ENCODE results near the gene SLC38A8.

The SLC38A8 gene

DNA sequence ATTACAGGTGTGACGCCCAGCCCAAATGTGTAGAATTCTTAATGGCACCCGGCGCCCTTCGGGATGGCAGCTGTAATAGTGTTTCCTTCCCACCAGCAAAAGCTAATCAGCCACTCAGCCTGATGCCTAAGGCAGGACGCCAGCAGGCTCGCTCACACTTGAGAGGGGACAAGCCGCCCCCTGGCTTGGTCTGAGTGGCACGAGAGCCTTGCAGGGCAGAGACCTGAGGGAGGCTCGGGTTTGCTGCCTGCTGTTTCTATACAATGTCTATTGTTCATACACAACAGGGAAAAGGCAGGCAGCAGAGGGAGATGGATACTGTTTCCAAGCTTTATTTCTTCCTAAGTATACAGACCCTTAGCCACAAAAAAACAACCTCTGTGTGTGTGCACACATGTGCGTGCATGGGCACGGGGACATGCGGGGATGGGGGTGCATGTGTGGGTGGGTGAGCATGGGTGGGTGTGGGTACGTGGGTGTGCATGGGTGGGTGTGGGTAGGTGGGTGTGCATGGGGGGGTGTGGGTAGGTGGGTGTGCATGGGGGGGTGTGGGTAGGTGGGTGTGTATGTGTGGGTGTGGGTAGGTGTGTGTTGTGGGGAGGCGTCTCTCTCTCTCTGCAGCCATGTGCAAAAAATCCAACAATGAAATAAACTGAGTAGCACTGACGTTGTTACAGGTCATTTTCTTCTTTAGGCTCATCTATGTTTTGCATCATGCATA, 10.0 kb downstream of the SLC38A8 start:
- DNase-seq (ENCODE audit: low read depth in 1 of 2, low spot score in 1 of 2) = no peak

DNA sequence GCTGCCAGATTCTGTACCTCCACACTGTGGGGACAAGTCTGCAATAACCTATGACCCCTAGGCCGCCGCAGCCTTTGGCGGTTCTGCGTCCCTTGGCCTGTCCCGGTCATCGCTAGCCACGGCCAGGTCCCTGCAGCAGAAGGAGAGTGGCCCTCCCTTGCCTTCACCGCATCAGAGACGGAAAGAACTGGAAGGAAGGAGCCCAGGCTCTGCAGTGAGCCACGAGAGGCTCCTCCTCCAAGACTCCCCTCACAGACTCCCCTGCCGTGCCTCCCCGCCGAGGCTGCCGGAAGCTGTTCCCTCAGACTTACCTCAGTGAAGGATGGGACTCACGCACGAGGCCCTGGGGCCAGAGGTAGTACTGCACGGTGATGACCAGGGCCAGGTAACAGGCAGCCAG, 11.0 kb downstream of the SLC38A8 start:
- DNase-seq (ENCODE audit: low read depth in 1 of 2, low spot score in 1 of 2) = no peak

DNA sequence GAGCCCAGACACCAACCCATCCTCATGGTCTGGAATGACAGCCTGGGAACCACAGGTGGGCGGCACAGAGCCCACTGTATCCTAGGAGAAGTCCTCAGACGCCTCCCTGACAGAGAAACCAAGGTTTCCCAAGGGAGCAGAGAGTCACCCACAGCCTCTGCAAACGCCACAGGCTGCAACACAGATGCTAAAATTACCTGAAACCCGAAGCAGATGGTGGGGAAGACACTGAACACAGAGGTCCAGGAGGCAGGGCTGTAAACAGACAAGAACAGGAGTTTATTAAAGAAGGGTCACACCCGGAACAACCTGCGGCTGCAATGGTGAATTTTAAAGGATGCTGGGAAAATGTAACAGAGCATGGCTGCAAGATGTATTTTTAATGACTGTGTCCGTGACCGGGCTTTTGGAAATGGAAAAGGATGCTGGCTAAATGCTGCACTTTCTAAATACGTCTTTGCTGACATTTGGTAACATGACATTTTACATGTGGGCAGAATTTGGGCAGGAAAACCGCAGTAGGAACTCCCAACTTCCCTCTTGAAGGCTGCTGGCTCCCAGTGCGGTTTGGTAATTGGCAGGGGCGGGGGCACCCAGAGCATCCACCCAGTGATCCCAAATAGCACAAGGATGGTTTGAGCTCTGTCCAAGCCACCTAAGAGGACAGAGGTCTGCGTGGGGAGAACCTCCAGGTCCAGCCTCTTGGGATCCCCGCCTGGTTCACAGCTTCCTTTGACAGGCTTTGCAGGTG, 13.1 kb downstream of the SLC38A8 start:
- no peak for DNase-seq (ENCODE audit: low read depth in 1 of 2, low spot score in 1 of 2)

DNA sequence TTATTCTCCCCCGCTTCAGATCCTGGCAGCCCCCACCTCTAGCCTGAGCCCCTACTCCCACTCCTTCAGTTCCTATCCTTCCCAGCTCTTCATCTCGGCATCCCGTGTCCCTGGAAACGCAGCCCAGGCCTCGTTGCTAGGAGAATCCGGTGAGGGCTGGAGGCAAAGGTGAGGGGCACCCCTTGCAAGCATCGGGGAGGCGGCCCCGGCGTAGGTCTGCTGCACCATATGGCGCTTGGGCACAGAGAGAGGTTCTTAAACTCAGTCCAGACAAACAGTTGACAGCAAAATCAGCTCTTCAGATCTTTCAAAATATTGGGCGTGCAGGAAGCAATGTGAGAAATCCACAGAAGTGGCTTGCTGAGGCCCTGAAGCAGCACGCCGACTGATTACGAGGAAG, 15.0 kb downstream of the SLC38A8 start:
- no peak for DNase-seq (ENCODE audit: low read depth in 1 of 2, low spot score in 1 of 2)

DNA sequence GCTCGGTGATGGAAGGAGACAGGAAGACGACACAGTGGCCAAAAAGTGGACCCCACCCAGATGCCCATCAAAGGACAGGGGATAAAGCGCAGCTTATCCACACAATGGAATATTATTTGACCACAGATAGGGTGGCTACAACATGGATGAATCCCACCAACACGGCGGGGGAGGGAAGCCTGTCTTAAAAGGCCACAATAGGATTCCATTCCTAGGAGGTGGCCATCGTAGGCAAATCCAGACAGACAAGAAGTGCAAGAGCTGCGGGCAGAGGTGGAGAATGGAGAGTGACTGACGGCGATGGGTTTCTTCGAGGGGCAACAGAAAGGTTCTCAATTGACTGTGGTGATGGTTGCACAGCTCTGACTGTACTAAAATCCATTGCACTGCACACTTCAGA, 16.0 kb downstream of the SLC38A8 start:
- DNase-seq (ENCODE audit: low read depth in 1 of 2, low spot score in 1 of 2) = no peak

DNA sequence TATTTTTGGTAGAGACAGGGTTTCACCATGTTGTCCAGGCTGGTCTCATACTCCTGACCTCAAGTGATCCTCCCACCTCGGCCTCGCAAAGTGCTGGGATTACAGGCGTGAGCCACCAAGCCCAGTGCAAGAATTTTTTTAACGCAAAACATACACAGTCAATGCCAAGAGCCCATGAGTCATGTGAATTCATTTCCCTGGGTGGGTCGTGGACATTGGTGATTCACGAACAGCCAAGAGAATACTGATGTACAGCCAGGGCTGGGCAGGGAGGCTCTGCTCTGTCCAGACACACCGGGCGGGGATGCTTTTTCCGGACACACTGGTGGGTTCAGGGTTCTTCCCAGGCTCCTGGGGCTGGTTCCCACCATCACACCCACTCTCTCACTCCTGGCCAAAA, 17.7 kb downstream of the SLC38A8 start:
- no peak for DNase-seq (ENCODE audit: low read depth in 1 of 2, low spot score in 1 of 2)

DNA sequence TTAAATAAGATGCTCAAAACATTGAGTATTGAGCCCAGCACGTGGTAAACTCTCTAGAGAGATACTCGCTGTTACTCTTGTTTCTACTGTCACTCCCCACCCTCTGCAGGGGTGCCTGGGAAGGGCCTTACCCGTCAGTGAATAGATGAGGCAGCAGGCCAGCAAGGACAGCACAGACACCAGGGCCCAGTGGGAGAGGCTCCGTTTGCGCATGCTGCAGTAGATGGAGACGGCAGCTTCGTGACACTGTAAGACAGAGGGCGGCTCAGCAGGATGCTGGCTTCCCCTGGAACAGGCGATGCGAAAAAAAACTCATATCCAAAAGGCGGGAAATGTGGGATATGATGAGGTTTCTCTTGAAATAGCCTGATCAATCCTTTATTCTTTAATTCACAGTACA, 20.0 kb downstream of the SLC38A8 start:
- DNase-seq (ENCODE audit: low read depth in 1 of 2, low spot score in 1 of 2) = no peak

DNA sequence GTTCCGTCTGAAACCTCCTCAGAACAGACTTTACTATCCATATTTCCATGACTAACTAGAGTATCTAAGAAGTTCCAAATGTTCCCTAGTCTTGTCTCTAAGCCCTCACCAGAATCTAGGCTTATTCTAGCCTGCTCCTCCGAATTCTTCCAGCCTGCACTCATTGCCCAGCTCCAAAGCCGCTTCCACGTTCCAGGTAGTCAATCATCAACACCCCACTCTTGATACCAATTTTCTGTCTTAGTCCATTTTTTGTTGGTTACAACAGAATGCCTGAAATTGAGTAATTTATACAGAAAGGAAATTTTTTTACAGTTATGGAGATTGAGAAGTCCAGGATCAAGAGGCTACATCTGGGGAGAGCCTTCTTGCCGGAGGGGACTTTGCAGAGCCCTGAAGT, 21.1 kb downstream of the SLC38A8 start:
- no peak for DNase-seq (ENCODE audit: low read depth in 1 of 2, low spot score in 1 of 2)

DNA sequence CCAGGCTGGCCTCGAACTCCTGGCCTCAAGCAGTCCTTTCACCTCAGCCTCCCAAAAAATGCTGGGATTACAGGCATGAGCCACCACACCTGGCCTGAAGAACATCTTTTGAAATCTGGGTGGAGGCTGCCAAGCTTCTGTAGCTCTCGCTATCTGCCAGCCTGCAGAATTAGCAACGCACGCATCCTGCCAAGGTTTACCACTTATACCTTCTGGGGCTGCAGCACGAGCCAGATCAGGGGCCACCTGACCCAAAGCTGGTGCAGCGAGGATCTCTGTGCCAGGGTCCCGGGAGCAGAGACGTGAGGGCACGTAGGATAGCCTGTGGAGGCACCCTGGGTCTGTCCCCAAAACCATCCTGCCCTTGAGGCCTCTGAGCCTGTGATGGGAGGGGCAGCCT, 22.2 kb downstream of the SLC38A8 start:
- no peak for DNase-seq (ENCODE audit: low read depth in 1 of 2, low spot score in 1 of 2)

DNA sequence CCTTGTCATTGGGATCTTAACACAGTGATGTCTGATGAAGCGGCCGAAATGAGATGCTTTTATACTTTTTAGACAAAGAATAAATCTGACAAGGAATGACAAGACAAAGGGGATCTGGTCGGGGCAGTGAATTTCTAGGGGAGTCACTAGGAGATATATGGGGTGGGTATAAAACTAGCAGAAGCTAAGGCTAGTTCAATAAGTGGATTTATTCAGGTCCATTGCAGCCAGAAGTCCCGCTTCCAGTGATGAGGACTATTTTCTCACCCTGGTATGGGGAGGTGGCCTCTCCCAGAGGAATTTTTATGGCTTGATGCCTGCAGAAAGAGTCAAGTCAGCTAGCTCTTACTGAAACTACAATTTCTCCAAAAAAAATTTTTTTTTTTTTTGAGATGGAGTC, 23.9 kb downstream of the SLC38A8 start:
- no peak for DNase-seq (ENCODE audit: low read depth in 1 of 2, low spot score in 1 of 2)

DNA sequence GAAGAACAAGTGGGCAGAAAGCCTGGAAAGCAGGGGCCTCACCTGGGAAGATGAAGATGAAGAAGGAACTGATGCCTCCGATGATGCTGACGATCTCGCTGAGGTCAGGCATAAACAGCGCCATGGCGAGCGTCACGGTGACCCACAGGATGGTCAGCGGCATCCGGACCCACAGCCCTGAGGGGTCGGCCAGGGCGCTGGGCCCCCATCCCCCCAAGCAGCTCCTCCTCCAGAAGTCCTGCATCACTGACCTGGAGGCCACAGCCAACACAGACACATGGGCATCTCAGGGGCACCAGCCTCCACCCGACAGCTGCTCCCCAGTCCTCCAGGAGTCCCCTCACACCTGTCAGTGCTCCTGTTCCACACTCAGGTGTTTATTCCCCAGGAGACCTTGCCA, 26.1 kb downstream of the SLC38A8 start:
- no peak for DNase-seq (ENCODE audit: low read depth in 1 of 2, low spot score in 1 of 2)

DNA sequence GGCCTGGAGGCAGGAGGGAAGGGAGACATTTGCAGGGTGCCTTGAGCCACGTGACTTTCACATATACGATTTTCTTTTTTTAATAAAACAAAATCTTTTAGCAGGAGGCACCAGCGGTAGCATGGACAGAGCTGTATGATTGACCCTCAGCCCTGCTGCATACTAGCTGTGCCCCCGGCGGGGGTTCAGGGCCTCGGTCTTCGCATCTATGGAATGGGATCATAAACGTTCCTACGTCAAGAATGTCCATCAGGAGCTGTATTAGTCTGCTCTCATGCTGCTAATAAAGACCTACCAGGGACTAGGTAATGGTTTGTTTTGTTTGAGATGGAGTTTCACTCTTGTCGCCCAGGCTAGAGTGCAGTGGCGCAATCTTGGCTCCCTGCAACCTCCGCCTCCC, 27.2 kb downstream of the SLC38A8 start:
- DNase-seq (ENCODE audit: low read depth in 1 of 2, low spot score in 1 of 2) = no peak

DNA sequence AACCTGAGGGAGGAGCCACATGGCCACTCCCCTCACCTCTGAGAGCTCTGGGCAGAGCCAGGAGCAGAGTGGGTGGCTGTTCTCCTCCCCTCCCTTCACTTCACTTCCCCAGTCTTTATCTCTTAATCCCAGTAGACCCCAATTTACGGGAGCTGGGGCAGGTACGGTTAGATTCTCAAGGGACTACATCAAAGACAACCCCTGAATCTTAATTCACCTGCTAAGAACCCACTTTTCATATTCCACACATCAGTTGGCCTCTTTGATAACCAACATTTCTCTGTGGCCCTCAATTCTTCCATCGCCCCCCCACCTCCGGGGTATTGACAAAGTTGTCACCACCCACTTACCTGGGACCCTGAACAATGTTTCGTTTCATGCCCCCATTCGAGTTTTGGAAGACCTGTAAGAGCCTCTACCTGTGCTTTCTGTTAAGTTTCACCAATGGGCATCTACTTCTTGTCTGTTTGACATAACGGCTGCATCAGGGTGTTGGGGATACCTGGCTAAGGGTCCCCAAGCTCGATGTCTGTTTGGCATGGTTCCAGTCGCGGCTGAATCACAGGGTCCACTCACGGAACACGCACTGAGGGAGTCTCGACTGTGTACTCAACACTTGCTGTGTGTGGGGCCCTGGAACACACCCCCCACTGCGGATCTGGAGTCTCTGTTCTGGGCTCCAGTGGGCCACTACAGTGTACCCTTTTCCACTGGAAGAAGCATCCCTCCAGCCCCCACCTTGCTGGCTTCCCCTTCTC, 27.8 kb downstream of the SLC38A8 start:
- no peak for DNase-seq (ENCODE audit: low read depth in 1 of 2, low spot score in 1 of 2)

DNA sequence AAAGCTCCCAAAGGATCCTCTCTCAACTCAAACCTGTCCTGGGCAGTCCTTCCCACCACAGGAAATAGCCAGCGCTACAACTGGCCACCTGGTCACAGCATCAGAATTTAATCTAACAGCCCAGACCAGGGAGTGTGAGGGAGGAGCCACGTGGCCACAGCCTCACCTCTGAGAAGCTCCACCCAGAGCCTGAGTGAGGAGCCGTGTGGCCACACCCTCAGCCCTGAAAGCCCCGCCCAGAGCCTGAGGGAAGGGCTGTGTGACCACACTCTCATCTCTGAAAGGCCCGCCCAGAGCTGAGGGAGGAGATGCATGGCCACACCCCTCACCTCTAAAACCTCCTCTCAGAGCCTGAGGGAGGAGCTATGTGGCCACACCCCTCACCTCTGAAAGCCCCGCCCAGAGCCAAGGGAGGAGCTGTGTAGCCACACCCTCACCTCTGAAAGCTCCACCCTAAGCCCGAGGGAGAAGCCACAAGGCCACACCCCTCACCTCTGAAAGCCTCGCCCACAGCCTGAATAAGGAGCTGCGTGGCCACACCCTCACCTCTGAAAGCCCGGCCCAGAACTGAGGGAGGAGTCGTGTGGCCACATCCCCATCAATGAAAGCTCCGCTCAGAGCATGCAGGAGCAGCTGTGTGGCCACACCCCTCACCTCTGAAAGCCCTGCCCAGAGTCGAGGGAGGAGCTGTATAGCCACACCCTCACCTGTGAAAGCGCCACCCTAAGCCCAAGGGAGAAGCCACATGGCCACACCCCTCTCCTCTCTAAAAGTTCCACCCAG, 28.6 kb downstream of the SLC38A8 start:
- peak; percentile 5 to 27 for DNase-seq (ENCODE audit: low read depth in 1 of 2, low spot score in 1 of 2)

DNA sequence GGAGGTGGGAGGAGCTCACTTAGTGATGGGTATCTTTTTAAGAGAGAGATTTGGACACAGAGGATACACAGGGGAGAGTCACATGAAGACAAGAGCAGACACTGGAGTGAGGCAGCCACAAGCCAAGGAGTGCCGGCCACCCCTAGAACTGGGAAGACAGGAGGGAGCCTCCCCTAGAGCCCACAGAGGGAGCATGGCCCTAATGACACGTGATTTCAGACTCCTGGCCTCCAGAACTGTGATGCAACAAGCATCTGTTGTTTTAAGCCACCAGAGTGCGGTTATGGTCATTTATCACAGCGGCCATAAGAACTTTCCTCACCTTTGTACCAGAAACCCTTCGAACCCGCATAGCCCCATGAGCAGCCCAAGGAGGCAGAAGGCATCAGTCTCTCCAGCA, 33.3 kb downstream of the SLC38A8 start:
- no peak for DNase-seq (ENCODE audit: low read depth in 1 of 2, low spot score in 1 of 2)

DNA sequence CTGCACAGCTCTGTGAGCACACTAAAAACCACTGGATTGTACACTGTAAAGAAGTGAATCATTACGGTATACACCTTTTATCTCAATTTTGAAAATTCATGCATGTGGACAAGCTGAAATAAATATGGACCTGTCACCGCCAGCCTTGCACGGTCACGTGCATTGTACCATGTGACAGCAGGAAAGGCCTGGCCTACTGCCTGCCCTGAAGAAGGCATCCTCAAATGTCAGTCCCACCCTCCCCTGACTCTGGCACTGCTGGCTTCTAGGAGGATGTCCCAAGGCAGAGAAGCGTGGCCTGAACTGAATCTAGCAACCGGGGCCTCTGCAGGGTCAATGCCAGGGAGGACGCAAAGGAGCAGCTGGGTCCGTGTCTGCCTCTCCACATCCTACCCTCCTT, 34.6 kb downstream of the SLC38A8 start:
- DNase-seq (ENCODE audit: low read depth in 1 of 2, low spot score in 1 of 2) = no peak

DNA sequence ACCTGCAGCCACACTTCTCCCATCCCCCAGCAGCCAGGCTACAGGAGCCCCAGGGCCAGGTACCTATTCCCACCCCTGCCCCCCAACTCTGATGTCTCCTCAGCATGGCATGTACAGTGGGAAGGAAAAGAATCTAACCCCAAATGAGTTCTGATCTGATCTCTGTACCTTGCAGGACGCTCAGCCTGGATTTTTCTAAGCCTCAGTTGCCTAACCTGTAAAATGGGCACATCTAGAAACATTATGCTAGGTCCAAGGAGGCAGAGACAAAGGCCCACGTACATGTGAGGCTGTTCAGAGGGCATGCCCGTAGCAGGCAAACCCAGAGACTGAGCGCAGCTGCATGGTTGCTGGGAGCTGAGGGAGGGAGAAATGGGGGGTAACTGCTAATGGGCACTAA, 35.1 kb downstream of the SLC38A8 start:
- no peak for DNase-seq (ENCODE audit: low read depth in 1 of 2, low spot score in 1 of 2)

DNA sequence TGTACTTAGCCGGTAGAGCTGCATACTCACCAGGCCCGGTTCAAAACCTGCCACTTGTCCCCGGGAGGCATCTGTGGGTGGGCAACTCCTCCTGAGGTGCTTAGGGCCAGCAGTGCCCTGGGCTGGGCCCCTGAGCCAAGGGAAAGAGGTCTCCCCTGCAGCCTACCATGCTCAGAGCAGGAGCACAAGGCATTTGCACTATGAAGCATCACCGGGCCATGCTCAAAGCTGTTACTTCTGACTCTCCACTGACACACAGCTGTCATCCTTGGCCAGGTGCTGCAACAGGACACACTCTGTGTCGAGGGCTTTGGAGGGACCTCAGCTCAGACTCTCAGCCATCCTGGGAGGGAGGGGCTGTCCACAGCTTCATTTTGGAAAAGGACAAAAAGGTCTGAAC, 37.2 kb downstream of the SLC38A8 start:
- no peak for DNase-seq (ENCODE audit: low read depth in 1 of 2, low spot score in 1 of 2)

DNA sequence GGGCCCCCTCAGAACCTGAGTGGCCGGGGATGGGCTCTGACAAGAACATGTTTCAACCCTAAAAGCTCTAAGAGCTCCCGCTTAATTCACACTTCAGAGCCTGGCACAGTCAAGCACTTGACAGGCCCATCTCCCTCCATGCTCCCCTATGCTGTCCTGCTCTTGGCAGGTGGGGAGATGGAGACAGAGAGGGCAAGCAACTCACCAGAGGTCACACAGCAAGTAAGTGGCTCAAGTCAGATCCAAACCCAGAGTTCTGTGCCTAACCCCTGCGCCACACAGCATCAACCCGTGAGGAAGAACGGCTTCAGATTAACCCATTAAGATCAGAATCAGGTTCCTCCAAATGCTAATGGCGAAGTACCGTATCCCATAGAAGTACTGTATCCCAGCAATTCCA, 38.2 kb downstream of the SLC38A8 start:
- no peak for DNase-seq (ENCODE audit: low read depth in 1 of 2, low spot score in 1 of 2)

DNA sequence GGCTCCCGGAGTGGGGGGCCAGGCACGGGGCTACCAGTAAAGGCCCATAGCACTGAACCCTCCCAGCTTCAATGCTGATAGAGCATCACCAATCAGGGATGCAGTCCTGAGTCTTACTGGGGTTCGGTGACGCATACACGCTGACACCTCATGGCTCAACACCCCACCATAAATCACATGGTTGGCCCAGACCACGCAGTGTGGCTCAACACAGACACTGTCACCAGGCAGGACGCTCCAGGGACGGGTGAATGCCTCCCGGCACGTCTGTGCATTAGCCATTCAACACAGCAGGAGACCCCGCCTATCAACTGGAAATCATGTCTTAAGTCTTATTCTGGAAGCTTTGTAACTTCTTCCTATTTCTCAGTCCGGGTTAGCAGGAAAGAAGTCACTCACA, 39.6 kb downstream of the SLC38A8 start:
- no peak for DNase-seq (ENCODE audit: low read depth in 1 of 2, low spot score in 1 of 2)

DNA sequence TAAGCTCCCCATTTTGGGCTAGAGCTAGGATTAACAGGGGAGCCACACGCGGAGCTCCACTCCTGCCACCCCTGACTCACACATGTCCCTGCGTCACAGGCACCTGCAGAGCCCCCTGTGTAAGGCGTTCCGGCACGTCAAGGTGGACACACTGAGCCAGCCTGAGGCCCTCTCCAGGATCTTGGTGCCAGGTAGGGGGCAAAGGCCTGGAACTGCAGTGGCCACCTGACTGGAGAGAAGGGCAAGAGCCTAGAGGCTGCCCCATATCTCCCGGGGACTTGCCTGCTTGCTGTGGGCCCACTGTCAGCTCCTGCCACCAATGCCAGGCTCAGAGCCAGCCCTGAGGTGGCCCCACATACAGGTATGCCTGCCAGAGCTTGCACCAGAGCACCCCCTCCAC, 40.9 kb downstream of the SLC38A8 start:
- DNase-seq (ENCODE audit: low read depth in 1 of 2, low spot score in 1 of 2) = no peak

Data from stimulated activated CD4-positive, alpha-beta T cell treated with anti-CD3 and anti-CD28 coated beads, Interleukin-15, amount 100 ng/mL, for 1 hour (primary cell).